CD14-positive monocyte (primary cell): ENCODE data around the gene CYLD. TPM values are rescaled to one million over a fixed set of nuclear protein-coding genes. Genes with fewer than 3 reads are reported as not detected.

Source experiments
- DNase-seq, 3 donors: peaks; one replicate each; pipeline ENCODE4 v3.0.0-alpha.2; 2011 to 2022
- H2AFZ ChIP-seq: 2 replicates; pipeline ENCODE4 v1.6.0; 2012; ENCODE audit warnings: mild to moderate bottlenecking, low read depth, low read length, inconsistent platforms; ENCODE audit not compliant: insufficient read depth, poor library complexity, severe bottlenecking
- H3K27ac ChIP-seq, 2 donors: 1 replicate in 1 of 2; 2 replicates in 1 of 2; pipeline ENCODE4 v1.5.1; 2012 to 2013; ENCODE audit warnings: low read length in 2 of 2, control low read depth in 1 of 2, inconsistent platforms in 1 of 2, low read depth in 1 of 2, mild to moderate bottlenecking in 1 of 2
- H3K27me3 ChIP-seq, 2 donors: one replicate each; pipeline versions ENCODE4 v1.6.0 to v1.6.1; 2011 to 2013; ENCODE audit warnings: low read length in 2 of 2; ENCODE audit not compliant: control insufficient read depth in 2 of 2, insufficient read depth in 2 of 2
- H3K36me3 ChIP-seq, 2 donors: replicated peaks in 1 of 2; 1 replicate in 1 of 2; 2 replicates in 1 of 2; pipeline versions ENCODE4 v1.5.1 to v1.6.1; 2012 to 2013; ENCODE audit warnings: low read length in 2 of 2, control low read depth in 1 of 2, inconsistent platforms in 1 of 2, mild to moderate bottlenecking in 1 of 2; ENCODE audit not compliant: insufficient read depth in 2 of 2, control insufficient read depth in 1 of 2
- H3K4me1 ChIP-seq, 2 donors: 1 replicate in 1 of 2; 2 replicates in 1 of 2; pipeline versions ENCODE4 v1.5.1 to v1.6.1; 2012 to 2013; ENCODE audit warnings: low read length in 2 of 2, control low read depth in 1 of 2, inconsistent platforms in 1 of 2, mild to moderate bottlenecking in 1 of 2, moderate library complexity in 1 of 2; ENCODE audit not compliant: insufficient read depth in 2 of 2, control insufficient read depth in 1 of 2
- H3K4me2 ChIP-seq: replicated peaks from 2 replicates; pipeline ENCODE3; 2012; ENCODE audit warnings: low read length, moderate library complexity, mild to moderate bottlenecking; ENCODE audit not compliant: poor library complexity, severe bottlenecking; ENCODE audit errors: extremely low read depth
- H3K4me3 ChIP-seq, 3 experiments: fragments of 200-600 bp in 1 of 3; sonication (generic) in 1 of 3; replicated peaks in 1 of 3; 1 replicate in 2 of 3; 2 replicates in 1 of 3; pipeline ENCODE4 v1.5.1; 2011 to 2013; ENCODE audit warnings: low read length in 3 of 3, mild to moderate bottlenecking in 3 of 3, control low read depth in 2 of 3, low read depth in 2 of 3, inconsistent platforms in 1 of 3, moderate library complexity in 1 of 3
- H3K79me2 ChIP-seq: 2 replicates; pipeline ENCODE4 v1.6.0; 2012; ENCODE audit warnings: mild to moderate bottlenecking, control low read depth, inconsistent platforms, low read length, moderate library complexity; ENCODE audit not compliant: insufficient read depth
- H3K9ac ChIP-seq: 2 replicates; pipeline ENCODE4 v1.6.0; 2017; ENCODE audit warnings: low read length, mild to moderate bottlenecking; ENCODE audit not compliant: insufficient read depth, poor library complexity, severe bottlenecking
- H3K9me3 ChIP-seq, 2 donors: replicated peaks in 1 of 2; 1 replicate in 1 of 2; 2 replicates in 1 of 2; pipeline versions ENCODE4 v1.5.1 to v1.6.1; 2012 to 2013; ENCODE audit warnings: low read length in 2 of 2, control low read depth in 1 of 2; ENCODE audit not compliant: control insufficient read depth in 1 of 2, insufficient read depth in 1 of 2
- H4K20me1 ChIP-seq: 2 replicates; pipeline ENCODE4 v1.6.0; 2012; ENCODE audit warnings: mild to moderate bottlenecking, low read length, control low read depth, moderate library complexity; ENCODE audit not compliant: insufficient read depth
- H3K27ac Mint-ChIP-seq, 7 donors: one replicate each; pipeline ENCODE4 v1.8.0; 2020; ENCODE audit warnings: mild to moderate bottlenecking in 7 of 7, mixed read lengths in 7 of 7, moderate library complexity in 6 of 7, inconsistent platforms in 2 of 7
- H3K27me3 Mint-ChIP-seq, 3 donors: one replicate each; pipeline ENCODE4 v1.8.0; 2021 to 2022; ENCODE audit warnings: low read depth in 3 of 3, mild to moderate bottlenecking in 3 of 3, mixed read lengths in 3 of 3, moderate library complexity in 3 of 3, inconsistent platforms in 1 of 3
- H3K36me3 Mint-ChIP-seq, 2 donors: one replicate each; pipeline ENCODE4 v1.8.0; 2020; ENCODE audit warnings: mixed read lengths in 2 of 2, inconsistent platforms in 1 of 2, mild to moderate bottlenecking in 1 of 2
- H3K4me1 Mint-ChIP-seq: one replicate; pipeline ENCODE4 v1.8.0; 2020; ENCODE audit warnings: mild to moderate bottlenecking, mixed read lengths
- H3K4me3 Mint-ChIP-seq, 2 donors: one replicate each; pipeline ENCODE4 v1.8.0; 2020; ENCODE audit warnings: mild to moderate bottlenecking in 2 of 2, mixed read lengths in 2 of 2, moderate library complexity in 1 of 2
- H3K9me3 Mint-ChIP-seq, 7 donors: one replicate each; pipeline ENCODE4 v1.8.0; 2020 to 2022; ENCODE audit warnings: mixed read lengths in 7 of 7, mild to moderate bottlenecking in 6 of 7, moderate library complexity in 6 of 7, inconsistent platforms in 2 of 7
- CTCF ChIP-seq: fragments of 200-600 bp; IDR thresholded peaks from one replicate; pipeline ENCODE4 v1.8.0; 2022; ENCODE audit warnings: antibody characterized with exemption, mild to moderate bottlenecking
- WGBS: methylation state at CpG from one replicate; pipeline ENCODE4 v1.1.5; 2013; ENCODE audit warnings: missing lambda C conversion rate; ENCODE audit not compliant: insufficient coverage; 5-methylcytosine and 5-hydroxymethylcytosine counted together
- intact Hi-C, 2 donors: fragments of 100-400 bp; cut with micrococcal nuclease; formaldehyde crosslinking; loops; one replicate each; pipeline versions ENCODE4 v1.15.0 to v1.15.1; 2023
- polyA plus RNA-seq, 3 donors: library from polyadenylated mRNA; depleted of rRNA in 1 of 3; unstranded in 2 of 3; stranded (reverse) in 1 of 3; fragments of 300-500 nt in 2 of 3; fragments of >200 nt in 1 of 3; fragmentation: Illumina TruSeq in 2 of 3; gene quantifications; 1 replicate in 2 of 3; 2 replicates in 1 of 3; pipeline ENCODE4 v1.2.3, GENCODE V29; 2012 to 2021

Gene CYLD
- polyA plus RNA-seq, 3 donors, result 32.1 to 57.9 (median 35.9) TPM

- Mint-ChIP-seq H3K4me1 (peaks cover 12% of the 10 kb centered on the region), H3K36me3 (peaks cover 29 to 39% of the 10 kb centered on the region in 2 donors), H3K27me3 (peaks cover 0 to 2% (median 0%) of the 10 kb centered on the region in 3 donors), H3K27ac (no peak overlapping the region), H3K9me3 (peaks cover 0 to 1% (median 0%) of the 10 kb centered on the region in 7 donors), H3K4me3 (no peak overlapping the region)
- Histone ChIP-seq H3K4me1 (peaks cover 0 to 5% of the 10 kb centered on the region in 2 donors), H3K36me3 (peaks cover 31 to 49% of the 10 kb centered on the region in 2 donors), H4K20me1 (no peaks in the 10 kb centered on the region), H3K79me2 (no peaks in the 10 kb centered on the region), H3K4me2 (no peak overlapping the region), H3K4me3 (no peak overlapping the region), H3K9me3 (no peaks in the 10 kb centered on the region), H2AFZ (no peak overlapping the region), H3K27ac (no peak overlapping the region), H3K27me3 (no peaks in the 10 kb centered on the region), H3K9ac (no peak overlapping the region)
- no peak for TF ChIP-seq CTCF
- intact Hi-C loops, result loop anchor here in 1 of 2 donors (10.0 kb wide), 1 partner anchor 257 kb away; the partner anchor contains the start of gene NKD1
- no peak for DNase-seq
- WGBS, result 100% methylated on average over 1 of the region's 6 CpGs
Observed at GRCh38 chr16:50802000-50802399, 60.1 kb downstream of the CYLD start.

- peaks cover 0 to 1% (median 0%) of the 10 kb centered on the region in 7 donors for H3K9me3 Mint-ChIP-seq
- peaks cover 0 to 5% of the 10 kb centered on the region in 2 donors for H3K4me1 ChIP-seq
- DNase-seq, result no peak
- H3K9me3 ChIP-seq, result no peaks in the 10 kb centered on the region
- H3K79me2 ChIP-seq, result no peaks in the 10 kb centered on the region
- peaks cover 22 to 39% of the 10 kb centered on the region in 2 donors for H3K36me3 ChIP-seq
- no peak overlapping the region for H3K27ac Mint-ChIP-seq
- H3K4me3 ChIP-seq, result no peak overlapping the region
- H3K4me3 Mint-ChIP-seq, result no peak overlapping the region
- no peak overlapping the region for H3K4me2 ChIP-seq
- no peak overlapping the region for H2AFZ ChIP-seq
- TF ChIP-seq CTCF, result no peak
- no peak overlapping the region for H3K9ac ChIP-seq
- intact Hi-C loops, result loop anchor here in 1 of 2 donors (10.0 kb wide), 1 partner anchor 258 kb away; the partner anchor contains the start of gene NKD1
- peaks cover 19 to 30% of the 10 kb centered on the region in 2 donors for H3K36me3 Mint-ChIP-seq
- 91% methylated on average over 7 of the region's 8 CpGs for WGBS
- peaks cover 12% of the 10 kb centered on the region for H3K4me1 Mint-ChIP-seq
- no peaks in the 10 kb centered on the region for H3K27me3 ChIP-seq
- H3K27me3 Mint-ChIP-seq, result peaks cover 0 to 2% (median 1%) of the 10 kb centered on the region in 3 donors
- no peak overlapping the region for H3K27ac ChIP-seq
- H4K20me1 ChIP-seq, result no peaks in the 10 kb centered on the region
Observed at GRCh38 chr16:50802961-50803360, 61.1 kb downstream of the CYLD start.
